ENCODE results near the gene LPP. TPM values are rescaled to one million over a fixed set of nuclear protein-coding genes. Genes with fewer than 3 reads are reported as not detected.

LPP gene
- total and polyA plus RNA-seq, 9 of the 15 experiments (the other 6 are each of a cell fraction or from before 2014, with no cell fraction given): 0.07 to 0.18 TPM; not detected in 7

GRCh38 chr3:188160751-188161150 lies 6.8 kb downstream of the LPP start:
- no peaks in the 10 kb centered on the region for H3K79me2 ChIP-seq (ENCODE audit: control insufficient read depth, insufficient read depth, low read length)
- H3K27ac ChIP-seq (ENCODE audit: extremely low read depth, low read depth, low read length): no peak overlapping the region
- no peaks in the 10 kb centered on the region for H3K9me3 ChIP-seq (replicated peaks; ENCODE audit: control insufficient read depth, insufficient read depth, low read depth, low read length)
- H3K4me1 ChIP-seq (replicated peaks in 1 of 2; ENCODE audit: control insufficient read depth in 2 of 2, insufficient read depth in 2 of 2, low read length in 2 of 2): no peaks in the 10 kb centered on the region
- TF ChIP-seq RERE (CRISPR knock-in tag; IDR thresholded peaks at IDR 0.05; ENCODE audit: borderline replicate concordance) (no peak), DEAF1 (CRISPR knock-in tag; IDR thresholded peaks at IDR 0.05) (no peak), SAFB (IDR thresholded peaks at IDR 0.05; ENCODE audit: borderline replicate concordance, low read depth, low read length) (no peak), ELF2 (CRISPR knock-in tag; IDR thresholded peaks at IDR 0.05) (no peak), DPF2 (IDR thresholded peaks at IDR 0.05) (no peak)
- no peak for DNase-seq (ENCODE audit: extremely low read depth in 1 of 4, low spot score in 3 of 4)
- intact Hi-C loops (cut with micrococcal nuclease) (no loop called here), in situ Hi-C loops (cut with MboI) (no loop called here)
- H3K4me3 ChIP-seq: no peak overlapping the region
- ChIA-PET POLR2A (no interaction called here), CTCF (ENCODE audit: low intra/inter-chr PET ratio) (no interaction called here)
- H4K20me1 ChIP-seq (replicated peaks; ENCODE audit: control insufficient read depth, insufficient read depth, low read length): no peaks in the 10 kb centered on the region
- no peaks in the 10 kb centered on the region for H3K36me3 ChIP-seq (ENCODE audit: control insufficient read depth, insufficient read depth, low read length)
- no peak for ATAC-seq
- BruUV-seq (replicated peaks): no TSS peak
- H3K27me3 ChIP-seq (ENCODE audit: control insufficient read depth in 2 of 2, insufficient read depth in 2 of 2, low read length in 2 of 2): no peaks in the 10 kb centered on the region
- no peak overlapping the region for H2AFZ ChIP-seq (ENCODE audit: low read depth, low read length)
- no peaks in the 10 kb centered on the region for H3K9me1 ChIP-seq (ENCODE audit: control insufficient read depth, insufficient read depth, low read length)
- no peak for FAIRE-seq
- no peak overlapping the region for H3K9ac ChIP-seq (ENCODE audit: insufficient read depth in 1 of 2, low read depth in 2 of 2, low read length in 2 of 2)
- H3K4me2 ChIP-seq (ENCODE audit: insufficient read depth, low read length): no peak overlapping the region

Measured in K562 (cell line).